K562 (cell line): ENCODE data around the gene AGPAT3. TPM values are rescaled to one million over a fixed set of nuclear protein-coding genes. Genes with fewer than 3 reads are reported as not detected.

ENCODE experiments used
- BMI1 ChIP-seq: fragments of 150-350 bp; IDR thresholded peaks from 2 replicates; pipeline ENCODE4 v1.6.1; 2014; ENCODE audit warnings: low read length
- CEBPG ChIP-seq, 3 experiments: fragments of 200-800 bp in 1 of 3; sonication (Bioruptor generic) in 1 of 3; sonication (generic) in 1 of 3; formaldehyde crosslinking in 1 of 3; IDR thresholded peaks in 2 of 3; conservative IDR thresholded peaks in 1 of 3; 2 replicates each; pipeline versions ENCODE4 v1.6.1 to v1.8.0; 2016 to 2022; ENCODE audit warnings: missing compliant biosample characterization in 2 of 3, missing genetic modification characterization in 2 of 3, mild to moderate bottlenecking in 1 of 3, missing genetic modification reagents in 1 of 3
- E2F3 ChIP-seq: fragments of 250-450 bp; sonication (Bioruptor Pico); IDR thresholded peaks from 2 replicates; pipeline ENCODE4 v1.4.0; 2020; ENCODE audit warnings: mild to moderate bottlenecking
- GTF2F1 ChIP-seq: IDR thresholded peaks from 2 replicates; pipeline ENCODE4 v1.6.1; 2011; ENCODE audit warnings: low read depth, low read length, improper control_type of control experiment
- KLF16 ChIP-seq: IDR thresholded peaks from 2 replicates; pipeline ENCODE4 v1.6.1; 2016; ENCODE audit warnings: antibody characterized with exemption
- NCOA6 ChIP-seq: fragments of 450-650 bp; IDR thresholded peaks from 2 replicates; pipeline ENCODE4 v1.6.1; 2017; ENCODE audit warnings: mild to moderate bottlenecking
- PML ChIP-seq: IDR thresholded peaks from 2 replicates; pipeline ENCODE4 v1.6.1; 2012; ENCODE audit warnings: low read length, inconsistent platforms
- SIX5 ChIP-seq, 2 experiments: IDR thresholded peaks; 2 replicates each; pipeline ENCODE4 v1.6.1; 2011; ENCODE audit warnings: low read length in 2 of 2, borderline replicate concordance in 1 of 2, low read depth in 1 of 2, mild to moderate bottlenecking in 1 of 2, moderate library complexity in 1 of 2; ENCODE audit not compliant: insufficient read depth in 1 of 2
- ZFP36 ChIP-seq: fragments of 150-350 bp; IDR thresholded peaks from 2 replicates; pipeline ENCODE4 v1.6.1; 2018; ENCODE audit warnings: low read length, low read depth; ENCODE audit not compliant: partially characterized antibody
- ZNF212 ChIP-seq: fragments of 450-650 bp; formaldehyde crosslinking; IDR thresholded peaks from 2 replicates; pipeline ENCODE4 v1.4.0; 2020; ENCODE audit warnings: mild to moderate bottlenecking
- ZNF347 ChIP-seq: fragments of 450-650 bp; formaldehyde crosslinking; IDR thresholded peaks from 2 replicates; pipeline ENCODE4 v1.4.0; 2020; ENCODE audit warnings: low read depth, mild to moderate bottlenecking, moderate library complexity
- ZNF561 ChIP-seq: fragments of 450-650 bp; formaldehyde crosslinking; conservative IDR thresholded peaks from 2 replicates; pipeline ENCODE4 v1.4.0; 2020; ENCODE audit warnings: mild to moderate bottlenecking, moderate library complexity
- polyA plus RNA-seq, 8 experiments: library from polyadenylated mRNA; depleted of rRNA in 4 of 8; stranded (reverse) in 5 of 8; unstranded in 3 of 8; fragments of >200 nt; fragmentation: Nextera tagmentation in 2 of 8; fragmentation: Illumina TruSeq in 1 of 8; extraction: Ambion mirVana in 2 of 8; extraction: Trizol in 1 of 8; gene quantifications; 2 replicates each; pipeline versions ENCODE4 v1.2.1 to v1.2.3, GENCODE V29; 2011 to 2014; ENCODE audit warnings: inconsistent platforms in 1 of 8, missing spikeins in 1 of 8
- total RNA-seq, 7 experiments: library from RNA; depleted of rRNA in 6 of 7; stranded (reverse); fragments of >200 nt in 6 of 7; fragmentation: Illumina TruSeq in 2 of 7; extraction: Trizol in 2 of 7; gene quantifications; 2 replicates each; pipeline versions ENCODE4 v1.2.1 to v1.2.3, GENCODE V29; 2011 to 2021; ENCODE audit warnings: low replicate concordance in 1 of 7
- TF ChIP-seq, protein P1 (sequence below): sonication (generic); formaldehyde crosslinking; IDR thresholded peaks from 2 replicates; pipeline ENCODE4 v1.8.0; 2022; ENCODE audit warnings: mild to moderate bottlenecking, missing genetic modification reagents
- TF ChIP-seq, protein P2 (sequence below): fragments of 250-450 bp; sonication (Bioruptor Pico); IDR thresholded peaks from 2 replicates; pipeline ENCODE4 v1.4.0; 2020; ENCODE audit warnings: mild to moderate bottlenecking, moderate library complexity, borderline replicate concordance
- TF ChIP-seq, protein P3 (sequence below): IDR thresholded peaks from 2 replicates; pipeline ENCODE4 v1.6.1; 2014; ENCODE audit warnings: antibody characterized with exemption
- TF ChIP-seq, protein P4 (sequence below): fragments of 450-650 bp; formaldehyde crosslinking; IDR thresholded peaks from 2 replicates; pipeline ENCODE4 v1.4.0; 2020; ENCODE audit warnings: mild to moderate bottlenecking
- TF ChIP-seq, protein P5 (sequence below): sonication (generic); formaldehyde crosslinking; IDR thresholded peaks from 2 replicates; pipeline ENCODE4 v1.8.0; 2022; ENCODE audit warnings: mild to moderate bottlenecking, missing genetic modification reagents, borderline replicate concordance

AGPAT3 gene
- total and polyA plus RNA-seq, 9 of the 15 experiments (the other 6 are each of a cell fraction or from before 2014, with no cell fraction given): 1.5 to 88.4 (median 35.7) TPM

DNA sequence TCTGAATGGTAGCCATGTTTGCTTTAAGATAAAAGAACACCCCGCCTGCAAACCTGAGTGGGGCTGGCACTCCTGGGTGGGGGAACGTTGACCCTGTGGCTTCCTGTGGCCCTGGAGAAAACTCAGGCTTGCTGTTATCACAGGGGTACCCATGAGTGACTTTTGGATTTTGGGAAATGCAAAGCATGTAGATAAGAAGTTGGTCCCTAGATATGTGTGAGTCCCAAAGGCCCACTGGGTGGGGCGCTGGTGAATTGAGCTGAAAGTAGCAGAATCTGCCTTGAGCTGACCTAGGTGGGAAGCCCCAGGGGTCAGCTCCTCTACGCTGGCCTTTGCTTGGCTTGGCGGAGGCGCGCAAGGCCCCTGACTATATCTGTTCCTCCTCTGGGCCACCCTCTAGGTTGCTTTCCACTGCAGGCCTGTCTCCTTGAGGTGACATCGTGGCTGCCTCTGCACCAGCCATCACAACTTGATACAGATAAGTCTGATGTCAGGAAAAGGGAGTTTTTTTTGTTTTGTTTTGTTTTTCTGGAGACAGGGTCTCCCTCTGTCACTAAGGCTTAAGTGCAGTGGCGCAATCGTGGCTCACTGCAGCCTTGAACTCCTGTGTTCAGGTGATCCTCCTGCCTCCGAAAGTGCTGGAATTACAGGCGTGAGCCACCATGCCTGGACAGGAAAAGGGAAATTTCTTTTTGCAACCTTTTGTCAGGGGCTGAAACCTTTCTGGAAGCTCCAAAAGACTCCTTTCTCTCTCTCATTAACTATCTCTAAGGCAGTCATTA, 72.2 kb downstream of the AGPAT3 start (continued):
- TF ChIP-seq, protein P1, sequence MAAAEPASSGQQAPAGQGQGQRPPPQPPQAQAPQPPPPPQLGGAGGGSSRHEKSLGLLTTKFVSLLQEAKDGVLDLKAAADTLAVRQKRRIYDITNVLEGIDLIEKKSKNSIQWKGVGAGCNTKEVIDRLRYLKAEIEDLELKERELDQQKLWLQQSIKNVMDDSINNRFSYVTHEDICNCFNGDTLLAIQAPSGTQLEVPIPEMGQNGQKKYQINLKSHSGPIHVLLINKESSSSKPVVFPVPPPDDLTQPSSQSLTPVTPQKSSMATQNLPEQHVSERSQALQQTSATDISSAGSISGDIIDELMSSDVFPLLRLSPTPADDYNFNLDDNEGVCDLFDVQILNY (CRISPR knock-in tag): no peak
- TF ChIP-seq, protein P2, sequence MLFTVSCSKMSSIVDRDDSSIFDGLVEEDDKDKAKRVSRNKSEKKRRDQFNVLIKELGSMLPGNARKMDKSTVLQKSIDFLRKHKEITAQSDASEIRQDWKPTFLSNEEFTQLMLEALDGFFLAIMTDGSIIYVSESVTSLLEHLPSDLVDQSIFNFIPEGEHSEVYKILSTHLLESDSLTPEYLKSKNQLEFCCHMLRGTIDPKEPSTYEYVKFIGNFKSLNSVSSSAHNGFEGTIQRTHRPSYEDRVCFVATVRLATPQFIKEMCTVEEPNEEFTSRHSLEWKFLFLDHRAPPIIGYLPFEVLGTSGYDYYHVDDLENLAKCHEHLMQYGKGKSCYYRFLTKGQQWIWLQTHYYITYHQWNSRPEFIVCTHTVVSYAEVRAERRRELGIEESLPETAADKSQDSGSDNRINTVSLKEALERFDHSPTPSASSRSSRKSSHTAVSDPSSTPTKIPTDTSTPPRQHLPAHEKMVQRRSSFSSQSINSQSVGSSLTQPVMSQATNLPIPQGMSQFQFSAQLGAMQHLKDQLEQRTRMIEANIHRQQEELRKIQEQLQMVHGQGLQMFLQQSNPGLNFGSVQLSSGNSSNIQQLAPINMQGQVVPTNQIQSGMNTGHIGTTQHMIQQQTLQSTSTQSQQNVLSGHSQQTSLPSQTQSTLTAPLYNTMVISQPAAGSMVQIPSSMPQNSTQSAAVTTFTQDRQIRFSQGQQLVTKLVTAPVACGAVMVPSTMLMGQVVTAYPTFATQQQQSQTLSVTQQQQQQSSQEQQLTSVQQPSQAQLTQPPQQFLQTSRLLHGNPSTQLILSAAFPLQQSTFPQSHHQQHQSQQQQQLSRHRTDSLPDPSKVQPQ (CRISPR knock-in tag): no peak
- TF ChIP-seq ZNF561 (no peak), KLF16 (no peak), GTF2F1 (no peak), CEBPG (CRISPR knock-in tag; IDR thresholded peaks at IDR 0.05) (no peak), CEBPG (tag; conservative IDR thresholded peaks at IDR 0.05 in 1 of 2, IDR thresholded peaks at IDR 0.05 in 1 of 2) (no peak), NCOA6 (no peak), ZNF212 (CRISPR knock-in tag) (no peak), SIX5 (IDR thresholded peaks at IDR 0.05; ENCODE audit: borderline replicate concordance in 1 of 2, insufficient read depth in 1 of 2, low read depth in 1 of 2, low read length in 2 of 2) (no peak), BMI1 (no peak), PML (no peak), E2F3 (CRISPR knock-in tag) (no peak), ZFP36 (no peak), ZNF347 (no peak)
- TF ChIP-seq, protein P3, sequence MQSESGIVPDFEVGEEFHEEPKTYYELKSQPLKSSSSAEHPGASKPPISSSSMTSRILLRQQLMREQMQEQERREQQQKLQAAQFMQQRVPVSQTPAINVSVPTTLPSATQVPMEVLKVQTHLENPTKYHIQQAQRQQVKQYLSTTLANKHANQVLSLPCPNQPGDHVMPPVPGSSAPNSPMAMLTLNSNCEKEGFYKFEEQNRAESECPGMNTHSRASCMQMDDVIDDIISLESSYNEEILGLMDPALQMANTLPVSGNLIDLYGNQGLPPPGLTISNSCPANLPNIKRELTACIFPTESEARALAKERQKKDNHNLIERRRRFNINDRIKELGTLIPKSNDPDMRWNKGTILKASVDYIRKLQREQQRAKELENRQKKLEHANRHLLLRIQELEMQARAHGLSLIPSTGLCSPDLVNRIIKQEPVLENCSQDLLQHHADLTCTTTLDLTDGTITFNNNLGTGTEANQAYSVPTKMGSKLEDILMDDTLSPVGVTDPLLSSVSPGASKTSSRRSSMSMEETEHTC: no peak
- TF ChIP-seq, protein P4, sequence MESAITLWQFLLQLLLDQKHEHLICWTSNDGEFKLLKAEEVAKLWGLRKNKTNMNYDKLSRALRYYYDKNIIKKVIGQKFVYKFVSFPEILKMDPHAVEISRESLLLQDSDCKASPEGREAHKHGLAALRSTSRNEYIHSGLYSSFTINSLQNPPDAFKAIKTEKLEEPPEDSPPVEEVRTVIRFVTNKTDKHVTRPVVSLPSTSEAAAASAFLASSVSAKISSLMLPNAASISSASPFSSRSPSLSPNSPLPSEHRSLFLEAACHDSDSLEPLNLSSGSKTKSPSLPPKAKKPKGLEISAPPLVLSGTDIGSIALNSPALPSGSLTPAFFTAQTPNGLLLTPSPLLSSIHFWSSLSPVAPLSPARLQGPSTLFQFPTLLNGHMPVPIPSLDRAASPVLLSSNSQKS (CRISPR knock-in tag): no peak
- TF ChIP-seq, protein P5, sequence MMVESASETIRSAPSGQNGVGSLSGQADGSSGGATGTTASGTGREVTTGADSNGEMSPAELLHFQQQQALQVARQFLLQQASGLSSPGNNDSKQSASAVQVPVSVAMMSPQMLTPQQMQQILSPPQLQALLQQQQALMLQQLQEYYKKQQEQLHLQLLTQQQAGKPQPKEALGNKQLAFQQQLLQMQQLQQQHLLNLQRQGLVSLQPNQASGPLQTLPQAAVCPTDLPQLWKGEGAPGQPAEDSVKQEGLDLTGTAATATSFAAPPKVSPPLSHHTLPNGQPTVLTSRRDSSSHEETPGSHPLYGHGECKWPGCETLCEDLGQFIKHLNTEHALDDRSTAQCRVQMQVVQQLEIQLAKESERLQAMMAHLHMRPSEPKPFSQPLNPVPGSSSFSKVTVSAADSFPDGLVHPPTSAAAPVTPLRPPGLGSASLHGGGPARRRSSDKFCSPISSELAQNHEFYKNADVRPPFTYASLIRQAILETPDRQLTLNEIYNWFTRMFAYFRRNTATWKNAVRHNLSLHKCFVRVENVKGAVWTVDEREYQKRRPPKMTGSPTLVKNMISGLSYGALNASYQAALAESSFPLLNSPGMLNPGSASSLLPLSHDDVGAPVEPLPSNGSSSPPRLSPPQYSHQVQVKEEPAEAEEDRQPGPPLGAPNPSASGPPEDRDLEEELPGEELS (CRISPR knock-in tag): no peak
